ENCODE measurements around the gene APCDD1.

The APCDD1 gene

GRCh38 chr18:10453806-10454680 is at the start of gene APCDD1:
APCDD1 (plus strand) TSS chr18:10454635; CDS start chr18:10454982, 347 bp downstream.
- DNase-seq (ENCODE audit: low read depth, low spot score), result no peak

GRCh38 chr18:10405014-10405493 is 49.4 kb upstream of the APCDD1 start:
- DNase-seq (ENCODE audit: low read depth, low spot score), result no peak

GRCh38 chr18:10405816-10406663 is 48.4 kb upstream of the APCDD1 start:
- DNase-seq (ENCODE audit: low read depth, low spot score), result no peak

GRCh38 chr18:10408131-10408530 is 46.3 kb upstream of the APCDD1 start:
- DNase-seq (ENCODE audit: low read depth, low spot score), result no peak

GRCh38 chr18:10409041-10409440 is 45.4 kb upstream of the APCDD1 start:
- DNase-seq (ENCODE audit: low read depth, low spot score), result no peak

GRCh38 chr18:10410472-10411308 is 43.7 kb upstream of the APCDD1 start:
- DNase-seq (ENCODE audit: low read depth, low spot score), result no peak

- DNase-seq (ENCODE audit: low read depth, low spot score), result no peak
Measured at GRCh38 chr18:10412933-10413332, 41.5 kb upstream of the APCDD1 start.

- no peak for DNase-seq (ENCODE audit: low read depth, low spot score)
Measured at GRCh38 chr18:10413722-10414121, 40.7 kb upstream of the APCDD1 start.

GRCh38 chr18:10414293-10414842 is 40.1 kb upstream of the APCDD1 start:
- no peak for DNase-seq (ENCODE audit: low read depth, low spot score)

- DNase-seq (ENCODE audit: low read depth, low spot score), result no peak
Measured at GRCh38 chr18:10416065-10416464, 38.4 kb upstream of the APCDD1 start.

GRCh38 chr18:10417191-10417590 is 37.2 kb upstream of the APCDD1 start:
- no peak for DNase-seq (ENCODE audit: low read depth, low spot score)

- no peak for DNase-seq (ENCODE audit: low read depth, low spot score)
Measured at GRCh38 chr18:10417664-10418063, 36.8 kb upstream of the APCDD1 start.

- no peak for DNase-seq (ENCODE audit: low read depth, low spot score)
Measured at GRCh38 chr18:10418836-10419235, 35.6 kb upstream of the APCDD1 start.

- DNase-seq (ENCODE audit: low read depth, low spot score), result no peak
Measured at GRCh38 chr18:10419420-10420103, 34.9 kb upstream of the APCDD1 start.

GRCh38 chr18:10420561-10421352 is 33.7 kb upstream of the APCDD1 start:
- no peak for DNase-seq (ENCODE audit: low read depth, low spot score)

GRCh38 chr18:10421859-10422258 is 32.6 kb upstream of the APCDD1 start:
- DNase-seq (ENCODE audit: low read depth, low spot score), result no peak

- no peak for DNase-seq (ENCODE audit: low read depth, low spot score)
Measured at GRCh38 chr18:10422731-10423130, 31.7 kb upstream of the APCDD1 start.

- no peak for DNase-seq (ENCODE audit: low read depth, low spot score)
Measured at GRCh38 chr18:10424585-10425307, 29.7 kb upstream of the APCDD1 start.

GRCh38 chr18:10430677-10431076 is 23.8 kb upstream of the APCDD1 start:
- DNase-seq (ENCODE audit: low read depth, low spot score), result no peak
